Naive thymus-derived CD8-positive, alpha-beta T cell (primary cell): ENCODE data around the gene ZFAND2B. TPM values are rescaled to one million over a fixed set of nuclear protein-coding genes. Genes with fewer than 3 reads are reported as not detected.
A peak's percentile ranks its signal among the peaks of the same experiment; 100 is the strongest.

Experiments
- ATAC-seq, 2 donors: fragments of 150-1000 bp; cut with Tn5 transposase in 1 of 2; sonication (Bioruptor Pico), chemical (Tn5 transposase) in 1 of 2; 1 replicate in 1 of 2; 2 replicates in 1 of 2; pipeline ENCODE4 v1.10.0; 2021; ENCODE audit warnings: mild to moderate bottlenecking in 2 of 2, moderate library complexity in 2 of 2
- POLR2A ChIA-PET: fragments of 350-600 bp; sonication (Branson Sonifier 250); formaldehyde crosslinking; loops from one replicate; lab custom pipeline; 2021; ENCODE audit warnings: antibody characterized with exemption; lab: Charles Lee
- DNase-seq, 10 donors: peaks; one replicate each; pipeline versions ENCODE4 v3.0.0 to v3.0.0-alpha.2; 2020 to 2022
- H3K27ac Mint-ChIP-seq, 10 donors: one replicate each; pipeline ENCODE4 v1.8.0; 2020 to 2022; ENCODE audit warnings: mild to moderate bottlenecking in 10 of 10, mixed read lengths in 10 of 10, moderate library complexity in 4 of 10, inconsistent platforms in 1 of 10
- H3K27me3 Mint-ChIP-seq, 5 donors: one replicate each; pipeline ENCODE4 v1.8.0; 2021 to 2022; ENCODE audit warnings: mixed read lengths in 5 of 5
- H3K36me3 Mint-ChIP-seq, 3 donors: one replicate each; pipeline ENCODE4 v1.8.0; 2020 to 2022; ENCODE audit warnings: mixed read lengths in 3 of 3, mild to moderate bottlenecking in 2 of 3, inconsistent platforms in 1 of 3
- H3K4me1 Mint-ChIP-seq, 4 donors: one replicate each; pipeline ENCODE4 v1.8.0; 2021 to 2022; ENCODE audit warnings: mixed read lengths in 4 of 4
- H3K4me3 Mint-ChIP-seq, 10 donors: one replicate each; pipeline ENCODE4 v1.8.0; 2020 to 2022; ENCODE audit warnings: mild to moderate bottlenecking in 10 of 10, mixed read lengths in 10 of 10, moderate library complexity in 6 of 10, inconsistent platforms in 1 of 10
- H3K9me3 Mint-ChIP-seq, 9 donors: one replicate each; pipeline ENCODE4 v1.8.0; 2020 to 2022; ENCODE audit warnings: mixed read lengths in 9 of 9, mild to moderate bottlenecking in 3 of 9, inconsistent platforms in 1 of 9, moderate library complexity in 1 of 9
- polyA plus RNA-seq, 3 donors: library from polyadenylated mRNA; unstranded; fragments of 300-500 nt; fragmentation: Illumina TruSeq; gene quantifications; one replicate each; pipeline ENCODE4 v1.2.3, GENCODE V29; 2021
- total RNA-seq, 8 experiments: library from RNA in 2 of 8; stranded (reverse) in 2 of 8; gene quantifications; one replicate each; pipeline ENCODE4 v1.2.3 and lab custom pipeline; 2021 to 2026

Gene ZFAND2B, protein sequence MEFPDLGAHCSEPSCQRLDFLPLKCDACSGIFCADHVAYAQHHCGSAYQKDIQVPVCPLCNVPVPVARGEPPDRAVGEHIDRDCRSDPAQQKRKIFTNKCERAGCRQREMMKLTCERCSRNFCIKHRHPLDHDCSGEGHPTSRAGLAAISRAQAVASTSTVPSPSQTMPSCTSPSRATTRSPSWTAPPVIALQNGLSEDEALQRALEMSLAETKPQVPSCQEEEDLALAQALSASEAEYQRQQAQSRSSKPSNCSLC
- total RNA-seq = 10 to 100 TPM; 69.6 to 81.9 TPM
- polyA plus RNA-seq = 10 to 100 TPM; 78.1 to 85.1 (median 78.1) TPM
- 22.6 to 77.5 (median 53.9) reads per million in 6 experiments for total RNA-seq (lab: John Stamatoyannopoulos, UW)

DNA sequence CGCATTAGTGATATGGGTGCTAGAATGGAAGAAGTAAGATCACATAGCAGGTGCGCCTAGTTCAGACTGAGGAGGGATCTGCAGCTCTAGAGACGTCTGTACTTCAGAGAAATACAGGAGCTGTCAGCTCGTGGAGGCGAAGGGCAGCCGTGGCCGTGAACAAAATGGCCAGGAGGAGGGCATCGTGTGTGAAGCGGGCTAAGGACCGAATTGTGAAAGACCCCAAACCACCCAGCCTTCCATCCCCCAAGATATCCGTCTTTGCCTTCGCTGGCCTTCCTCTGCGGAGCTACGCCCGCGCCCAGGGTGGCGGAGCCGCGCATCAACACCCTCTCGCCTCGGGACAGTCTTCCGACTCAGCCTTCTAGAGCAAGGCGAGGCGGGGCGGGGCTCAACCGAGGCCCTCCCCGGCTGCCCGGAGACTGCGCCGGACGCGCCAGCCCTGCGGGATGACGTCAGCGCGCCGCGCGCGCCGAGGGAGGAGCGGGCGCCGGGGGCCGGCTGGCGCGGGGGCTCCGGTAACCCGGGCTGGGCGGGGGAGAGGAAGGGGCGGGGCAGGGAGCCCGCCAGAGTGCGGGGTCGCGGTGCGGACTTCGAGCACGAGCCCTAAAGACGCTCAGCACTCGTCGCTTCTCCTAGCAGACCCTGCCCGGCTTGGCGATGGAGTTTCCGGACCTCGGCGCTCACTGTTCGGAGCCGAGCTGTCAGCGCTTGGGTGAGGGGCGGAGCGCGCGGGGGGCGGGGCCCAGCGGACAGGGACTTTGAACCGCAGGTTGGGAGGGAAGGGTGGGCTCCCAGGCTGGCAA is at the start of gene ZFAND2B:
Gene ZFAND2B (plus strand): TSS at position 455 of the 806 bp plus-strand sequence. CDS start 206 bp downstream, at position 661.
- peak within 1 kb of the TSS; percentile 89 to 96 (median 92) for H3K4me3 Mint-ChIP-seq
- peaks cover 0 to 18% (median 3%) of the 10 kb centered on the region in 3 donors for H3K36me3 Mint-ChIP-seq
- H3K27ac Mint-ChIP-seq = peak within 1 kb of the TSS; percentile 96 to 100 (median 97)
- no peaks in the 10 kb centered on the region for H3K27me3 Mint-ChIP-seq
- peaks cover 18 to 54% (median 52%) of the 10 kb centered on the region in 4 donors for H3K4me1 Mint-ChIP-seq
- POLR2A ChIA-PET = interaction anchor here (0.6 to 23.9 kb wide), 22 partner anchors 8 to 337 kb away, joined by 3 to 674 read pairs (median 10); partner anchors contain the start of genes ABCB6, ANKZF1, ATG9A and CNPPD1
- ATAC-seq (peak; percentile 94), DNase-seq (peak; percentile 91 to 98 (median 96))
- peaks cover 0 to 2% (median 0%) of the 10 kb centered on the region in 9 donors for H3K9me3 Mint-ChIP-seq

DNA sequence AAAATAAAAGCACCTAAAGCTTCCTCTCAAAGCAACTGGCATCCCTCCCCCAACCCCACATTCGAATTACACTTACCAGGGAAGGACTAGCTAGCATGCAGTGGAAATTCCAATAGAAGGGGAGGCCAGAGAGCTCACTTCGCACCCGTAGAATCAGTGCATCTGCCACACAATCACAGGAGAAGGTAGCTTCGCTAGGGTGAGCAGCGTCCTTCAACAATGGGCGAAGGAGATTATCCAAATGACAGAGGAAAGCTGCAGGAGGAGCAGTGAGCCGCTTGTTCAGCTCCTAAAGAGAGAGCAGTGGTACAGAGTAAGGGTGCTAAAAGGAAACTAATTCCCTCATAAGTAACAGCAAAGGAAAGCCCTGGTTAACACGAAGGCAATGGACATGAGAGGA is 49.2 kb upstream of the ZFAND2B start:
- Mint-ChIP-seq H3K9me3 (no peaks in the 10 kb centered on the region), H3K4me3 (no peak overlapping the region), H3K36me3 (peaks cover 12 to 40% (median 13%) of the 10 kb centered on the region in 3 donors), H3K27ac (no peak overlapping the region), H3K4me1 (peaks cover 16 to 35% (median 17%) of the 10 kb centered on the region in 4 donors), H3K27me3 (no peaks in the 10 kb centered on the region)
- DNase-seq (no peak), ATAC-seq (no peak)
- POLR2A ChIA-PET = interaction anchor here (0.8 to 1.9 kb wide), 2 partner anchors 11 to 19 kb away, joined by 3 to 4 read pairs; partner anchors contain the start of gene CNPPD1

DNA sequence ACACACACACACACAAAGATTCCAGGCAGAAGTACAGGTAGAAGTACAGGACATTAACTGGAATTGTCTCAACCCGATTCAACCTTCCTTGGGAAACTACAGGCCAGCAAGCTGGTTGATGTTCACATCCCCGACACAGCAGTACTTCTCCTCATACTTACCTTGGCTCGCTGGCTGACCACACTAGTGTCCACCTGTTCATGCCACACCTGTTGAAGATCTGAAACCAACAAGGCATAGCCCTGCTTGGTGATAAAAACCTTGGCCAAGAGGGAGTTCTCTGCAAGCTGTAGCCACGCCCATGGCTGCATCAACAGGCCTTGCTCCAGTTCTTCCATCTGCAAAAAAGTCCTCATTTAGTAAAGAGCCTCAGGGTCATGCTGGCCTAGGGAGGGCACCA is 48.6 kb upstream of the ZFAND2B start:
- H3K36me3 Mint-ChIP-seq = peaks cover 11 to 38% (median 12%) of the 10 kb centered on the region in 3 donors
- DNase-seq (no peak), ATAC-seq (no peak)
- H3K4me1 Mint-ChIP-seq = peaks cover 16 to 35% (median 17%) of the 10 kb centered on the region in 4 donors
- H3K27ac Mint-ChIP-seq = no peak overlapping the region
- H3K9me3 Mint-ChIP-seq = no peaks in the 10 kb centered on the region
- POLR2A ChIA-PET = interaction anchor here (0.7 to 5.6 kb wide), 4 partner anchors 19 to 95 kb away, joined by 3 to 30 read pairs (median 15); partner anchors contain the start of genes CNPPD1, TUBA4A, TUBA4B and ZFAND2B
- no peaks in the 10 kb centered on the region for H3K27me3 Mint-ChIP-seq
- H3K4me3 Mint-ChIP-seq = no peak overlapping the region

DNA sequence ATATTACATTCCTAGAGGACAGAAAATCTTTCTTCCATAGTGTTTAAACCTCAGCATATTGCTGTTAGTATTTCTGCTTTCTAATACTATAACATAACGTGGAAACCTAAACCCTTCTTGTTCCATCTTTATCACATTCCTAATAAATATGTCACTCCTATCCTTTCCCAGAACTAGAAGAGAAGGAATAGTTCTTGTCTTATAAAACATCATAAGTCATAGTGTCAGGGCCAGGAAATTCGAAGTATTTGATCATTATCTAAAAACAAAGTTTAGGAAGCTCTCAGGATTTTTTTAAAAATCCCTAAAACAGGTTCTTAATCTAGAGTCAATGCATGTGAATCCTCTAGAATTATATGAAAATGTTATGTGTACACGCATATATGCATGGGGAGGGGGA is 48.0 kb upstream of the ZFAND2B start:
- POLR2A ChIA-PET = interaction anchor here (0.7 to 5.6 kb wide), 8 partner anchors 18 to 141 kb away, joined by 3 to 30 read pairs (median 8); partner anchors contain the start of genes ANKZF1, ATG9A, CNPPD1 and TUBA4A
- DNase-seq = no peak
- Mint-ChIP-seq H3K27ac (no peak overlapping the region), H3K9me3 (no peaks in the 10 kb centered on the region), H3K4me1 (peaks cover 16 to 35% (median 17%) of the 10 kb centered on the region in 4 donors), H3K36me3 (peaks cover 6 to 32% (median 12%) of the 10 kb centered on the region in 3 donors), H3K27me3 (no peaks in the 10 kb centered on the region), H3K4me3 (peak overlapping the region in 1 of 10 donors; percentile 24)
- ATAC-seq = no peak

DNA sequence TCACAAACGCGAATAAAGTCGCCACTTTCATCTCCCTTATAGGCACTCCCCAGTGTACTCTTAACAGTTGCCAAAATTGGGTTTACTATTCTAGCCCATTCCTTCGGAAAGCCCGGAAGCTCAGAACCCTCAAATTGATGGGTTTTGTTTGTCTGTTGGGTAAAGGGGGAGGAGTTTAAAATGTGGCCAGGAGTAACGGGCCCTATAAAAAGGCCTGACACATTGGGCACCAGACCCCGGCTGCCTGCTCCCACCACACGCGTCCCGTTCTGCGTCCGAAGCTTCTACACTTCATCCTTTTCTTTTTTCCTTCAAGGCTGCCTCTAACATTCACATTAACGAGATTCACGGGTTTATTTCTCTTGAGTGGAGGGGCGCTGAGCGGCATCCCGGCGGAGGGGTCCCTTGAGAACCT is 46.8 kb upstream of the ZFAND2B start:
- Mint-ChIP-seq H3K27ac (peak overlapping the region; percentile 76 to 99 (median 97)), H3K9me3 (no peaks in the 10 kb centered on the region), H3K4me1 (peaks cover 16 to 35% (median 17%) of the 10 kb centered on the region in 4 donors), H3K4me3 (peak overlapping the region; percentile 86 to 99 (median 93)), H3K27me3 (no peaks in the 10 kb centered on the region), H3K36me3 (peaks cover 2 to 27% (median 12%) of the 10 kb centered on the region in 3 donors)
- POLR2A ChIA-PET = interaction anchor here (0.6 to 5.6 kb wide), 17 partner anchors 10 to 136 kb away, joined by 3 to 30 read pairs (median 5); partner anchors contain the start of genes ANKZF1, ATG9A, CNPPD1 and DNAJB2
- ATAC-seq (no peak), DNase-seq (no peak)

DNA sequence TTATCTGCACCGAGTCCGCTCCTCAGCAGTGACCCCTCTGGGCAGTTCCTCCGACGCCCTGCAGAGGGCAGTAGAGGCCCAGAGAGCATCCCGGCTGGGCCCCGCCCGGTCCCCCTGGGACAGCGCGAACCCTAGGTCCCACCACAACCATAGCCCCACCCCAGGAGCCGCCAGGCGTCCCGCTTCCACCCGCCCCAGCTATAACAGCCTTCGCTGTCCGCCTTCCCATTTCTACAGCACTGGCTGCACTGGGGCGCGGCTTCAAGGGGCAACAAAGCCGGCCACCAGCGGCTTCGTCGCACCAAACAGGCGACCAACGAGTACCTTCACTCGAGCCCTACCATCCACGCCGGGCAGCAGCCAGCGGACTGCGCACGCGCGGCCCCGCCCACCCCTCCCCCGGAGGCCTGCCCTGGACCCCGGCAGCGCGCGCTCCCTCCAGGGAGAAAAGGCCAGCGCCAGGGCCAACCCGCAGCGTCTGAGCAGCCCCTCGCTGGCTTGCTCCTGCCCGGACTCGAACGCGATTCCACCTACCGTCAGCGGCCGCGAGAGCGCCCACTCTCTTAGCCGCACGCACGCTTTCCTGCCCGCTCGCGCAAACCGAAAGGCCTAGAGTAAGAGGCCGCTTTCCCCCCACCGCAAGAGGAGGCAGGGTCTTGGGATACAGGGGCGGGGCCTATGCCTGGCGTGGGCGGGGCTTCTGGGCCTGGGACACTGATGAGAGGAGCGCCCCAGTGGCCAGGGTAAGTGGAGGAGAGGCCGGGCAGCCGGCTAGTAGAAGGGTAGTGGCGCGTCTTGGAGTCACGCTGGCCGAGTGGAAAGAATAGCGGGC is 46.2 kb upstream of the ZFAND2B start, which contains the start of gene NHEJ1:
Gene NHEJ1 (minus strand): TSS at position 630 of the 832 bp plus-strand sequence. CDS start 2,453 bp downstream, outside the sequence.
- Mint-ChIP-seq H3K4me1 (peaks cover 16 to 35% (median 17%) of the 10 kb centered on the region in 4 donors), H3K27me3 (no peaks in the 10 kb centered on the region), H3K9me3 (no peaks in the 10 kb centered on the region), H3K36me3 (peaks cover 2 to 24% (median 12%) of the 10 kb centered on the region in 3 donors), H3K27ac (peak within 1 kb of the TSS; percentile 88 to 99 (median 97)), H3K4me3 (peak within 1 kb of the TSS; percentile 86 to 99 (median 93))
- ATAC-seq (peak; percentile 86 to 90), DNase-seq (peak; percentile 83 to 100 (median 90))
- POLR2A ChIA-PET = interaction anchor here (0.6 to 5.6 kb wide), 17 partner anchors 9 to 135 kb away, joined by 3 to 30 read pairs (median 5); partner anchors contain the start of genes ANKZF1, ATG9A, CNPPD1 and DNAJB2

DNA sequence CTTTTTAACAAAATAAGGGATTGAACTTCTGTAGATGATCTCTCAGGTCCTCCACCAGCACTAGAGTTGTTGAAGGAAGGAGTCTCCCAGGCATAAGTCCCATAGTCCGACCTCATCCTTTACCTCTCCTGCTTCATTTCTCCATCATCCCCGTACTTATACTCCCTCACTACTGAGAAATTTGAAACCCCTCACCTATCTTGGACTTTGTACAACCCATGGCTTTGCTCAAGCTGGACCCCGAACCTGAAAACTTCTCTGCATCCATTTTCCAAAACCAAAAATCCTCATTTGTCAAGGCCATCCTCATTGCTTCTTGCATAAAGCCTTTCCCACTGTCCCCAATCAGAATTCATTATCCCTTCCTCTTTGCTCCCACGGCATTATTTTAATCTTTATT is 45.5 kb upstream of the ZFAND2B start:
- Mint-ChIP-seq H3K9me3 (no peaks in the 10 kb centered on the region), H3K27ac (peak overlapping the region; percentile 88 to 99 (median 97)), H3K4me1 (peaks cover 16 to 35% (median 19%) of the 10 kb centered on the region in 4 donors), H3K4me3 (peak overlapping the region; percentile 86 to 99 (median 93)), H3K36me3 (peaks cover 2 to 24% (median 12%) of the 10 kb centered on the region in 3 donors), H3K27me3 (no peaks in the 10 kb centered on the region)
- DNase-seq = no peak
- POLR2A ChIA-PET = interaction anchor here (1.2 to 5.6 kb wide), 5 partner anchors 15 to 94 kb away, joined by 3 to 30 read pairs (median 13); partner anchors contain the start of genes ANKZF1, ATG9A, CNPPD1 and ZFAND2B
- ATAC-seq = no peak

DNA sequence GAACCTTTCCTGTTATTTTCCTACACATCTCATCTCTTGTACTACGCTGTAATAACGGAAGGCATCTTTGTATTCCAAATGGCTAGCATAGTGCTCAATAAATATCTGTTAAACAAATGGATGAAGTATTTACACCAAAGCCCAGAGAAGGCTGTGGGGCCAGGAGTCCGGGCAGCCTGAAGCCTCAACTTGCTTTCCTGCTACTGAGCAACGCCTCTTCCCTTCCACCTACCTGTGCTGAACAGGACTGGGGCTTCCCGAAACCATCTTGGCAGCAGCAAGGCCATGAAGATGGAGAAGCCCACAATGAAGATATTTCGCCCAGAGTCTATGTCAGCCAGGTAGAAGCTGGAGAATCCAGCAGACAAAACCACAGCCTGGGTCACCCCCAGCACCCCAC is 43.4 kb upstream of the ZFAND2B start:
- DNase-seq (no peak), ATAC-seq (no peak)
- Mint-ChIP-seq H3K27ac (peak overlapping the region in 2 of 10 donors; percentile 20 to 60), H3K27me3 (no peaks in the 10 kb centered on the region), H3K4me3 (no peak overlapping the region), H3K36me3 (peaks cover 0 to 4% (median 0%) of the 10 kb centered on the region in 3 donors), H3K9me3 (no peaks in the 10 kb centered on the region), H3K4me1 (peaks cover 16 to 32% (median 18%) of the 10 kb centered on the region in 4 donors)
- POLR2A ChIA-PET = interaction anchor here (1.0 to 5.6 kb wide), 2 partner anchors 45 to 66 kb away, joined by 3 to 30 read pairs; partner anchors contain the start of genes ANKZF1, ATG9A and ZFAND2B

DNA sequence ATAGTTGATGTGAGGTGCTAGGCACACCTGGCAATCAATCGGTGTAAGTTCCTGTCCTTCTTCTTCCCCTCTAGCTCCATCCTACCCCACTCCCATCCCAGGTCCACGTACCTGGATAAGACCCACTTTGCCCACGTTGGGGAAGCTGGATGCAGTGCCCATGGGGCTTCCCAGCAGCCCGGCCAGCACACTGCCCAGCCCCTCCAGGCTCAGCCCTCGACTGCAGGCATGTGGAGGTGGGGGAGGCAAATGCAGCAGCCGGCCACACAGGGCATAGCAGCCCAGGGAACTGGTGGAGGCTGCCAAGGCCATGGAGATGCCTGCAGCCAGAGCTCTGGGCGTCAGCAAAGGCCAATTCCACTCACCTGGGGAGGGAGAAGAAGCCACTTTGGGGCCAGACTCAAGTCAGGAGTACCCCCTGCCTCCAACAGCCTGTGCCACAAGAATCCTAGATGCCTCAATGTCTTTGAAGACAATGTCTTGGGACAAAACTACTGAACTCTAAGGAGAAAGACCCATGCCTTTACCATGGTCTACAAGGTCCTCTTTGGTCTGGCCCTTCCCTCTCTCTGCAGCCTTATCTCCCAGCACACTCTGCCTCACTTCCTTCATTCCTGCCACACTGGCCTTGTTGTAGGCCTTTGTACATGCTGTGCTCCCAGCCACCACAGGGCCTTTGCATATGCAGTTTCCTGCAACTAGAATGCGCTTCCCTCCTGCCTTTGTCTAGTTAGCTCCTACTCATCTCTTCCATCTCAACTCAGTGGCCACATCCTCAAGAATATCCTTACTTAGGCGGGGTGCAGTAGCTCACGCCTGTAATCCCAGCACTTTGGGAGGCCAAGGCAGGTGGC is 41.3 kb upstream of the ZFAND2B start:
- DNase-seq = peak in 1 of 10 donors; percentile 28
- H3K36me3 Mint-ChIP-seq = no peaks in the 10 kb centered on the region
- H3K4me3 Mint-ChIP-seq = no peak overlapping the region
- no peaks in the 10 kb centered on the region for H3K9me3 Mint-ChIP-seq
- peaks cover 9 to 16% (median 10%) of the 10 kb centered on the region in 4 donors for H3K4me1 Mint-ChIP-seq
- ATAC-seq = no peak
- H3K27me3 Mint-ChIP-seq = no peaks in the 10 kb centered on the region
- POLR2A ChIA-PET = interaction anchor here (0.6 to 3.7 kb wide), 6 partner anchors 11 to 1777 kb away, joined by 3 to 39 read pairs (median 3); partner anchors contain the start of genes ANKZF1, ATG9A, CNPPD1 and ZFAND2B
- H3K27ac Mint-ChIP-seq = peak overlapping the region in 2 of 10 donors; percentile 29 to 47

DNA sequence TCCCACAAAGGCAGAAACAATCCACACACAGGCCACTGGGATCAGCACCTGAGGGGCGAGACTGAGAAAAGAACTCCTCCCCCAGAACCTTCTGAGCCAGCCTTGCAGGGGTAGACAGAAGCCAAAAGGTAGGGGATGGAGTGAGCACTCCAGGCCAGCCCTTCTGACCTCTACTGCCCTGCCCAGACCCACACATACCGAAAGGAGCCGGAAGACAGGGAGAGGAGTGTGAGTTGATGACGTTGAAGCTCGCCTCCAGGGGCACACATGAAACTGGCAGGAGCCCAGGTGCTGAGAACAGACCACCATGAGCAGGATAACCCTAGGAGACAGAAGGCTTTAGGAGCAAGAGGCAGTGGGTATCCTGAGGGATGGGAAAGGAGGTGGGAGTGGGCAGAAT is 38.6 kb upstream of the ZFAND2B start:
- peak overlapping the region in 1 of 10 donors; percentile 32 for H3K27ac Mint-ChIP-seq
- ATAC-seq (no peak), DNase-seq (no peak)
- H3K4me1 Mint-ChIP-seq = peaks cover 9 to 16% (median 9%) of the 10 kb centered on the region in 4 donors
- no peaks in the 10 kb centered on the region for H3K9me3 Mint-ChIP-seq
- H3K36me3 Mint-ChIP-seq = peaks cover 0 to 22% (median 0%) of the 10 kb centered on the region in 3 donors
- POLR2A ChIA-PET = interaction anchor here (0.6 to 1.0 kb wide), 3 partner anchors 11 to 82 kb away, joined by 3 to 6 read pairs (median 3); no protein-coding TSS in a partner anchor
- no peak overlapping the region for H3K4me3 Mint-ChIP-seq
- H3K27me3 Mint-ChIP-seq = no peaks in the 10 kb centered on the region
